ENCODE results near the gene FBXW10B.
A peak's percentile ranks its signal among the peaks of the same experiment; 100 is the strongest.
"Not testable (repeated sequence)": the region's sequence is repeated elsewhere in the genome, so short reads cannot be mapped to it uniquely, and the experiment has no call there.

FBXW10B gene, protein sequence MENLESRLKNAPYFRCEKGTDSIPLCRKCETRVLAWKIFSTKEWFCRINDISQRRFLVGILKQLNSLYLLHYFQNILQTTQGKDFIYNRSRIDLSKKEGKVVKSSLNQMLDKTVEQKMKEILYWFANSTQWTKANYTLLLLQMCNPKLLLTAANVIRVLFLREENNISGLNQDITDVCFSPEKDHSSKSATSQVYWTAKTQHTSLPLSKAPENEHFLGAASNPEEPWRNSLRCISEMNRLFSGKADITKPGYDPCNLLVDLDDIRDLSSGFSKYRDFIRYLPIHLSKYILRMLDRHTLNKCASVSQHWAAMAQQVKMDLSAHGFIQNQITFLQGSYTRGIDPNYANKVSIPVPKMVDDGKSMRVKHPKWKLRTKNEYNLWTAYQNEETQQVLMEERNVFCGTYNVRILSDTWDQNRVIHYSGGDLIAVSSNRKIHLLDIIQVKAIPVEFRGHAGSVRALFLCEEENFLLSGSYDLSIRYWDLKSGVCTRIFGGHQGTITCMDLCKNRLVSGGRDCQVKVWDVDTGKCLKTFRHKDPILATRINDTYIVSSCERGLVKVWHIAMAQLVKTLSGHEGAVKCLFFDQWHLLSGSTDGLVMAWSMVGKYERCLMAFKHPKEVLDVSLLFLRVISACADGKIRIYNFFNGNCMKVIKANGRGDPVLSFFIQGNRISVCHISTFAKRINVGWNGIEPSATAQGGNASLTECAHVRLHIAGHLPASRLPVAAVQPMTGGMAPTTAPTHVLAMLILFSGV

DNA sequence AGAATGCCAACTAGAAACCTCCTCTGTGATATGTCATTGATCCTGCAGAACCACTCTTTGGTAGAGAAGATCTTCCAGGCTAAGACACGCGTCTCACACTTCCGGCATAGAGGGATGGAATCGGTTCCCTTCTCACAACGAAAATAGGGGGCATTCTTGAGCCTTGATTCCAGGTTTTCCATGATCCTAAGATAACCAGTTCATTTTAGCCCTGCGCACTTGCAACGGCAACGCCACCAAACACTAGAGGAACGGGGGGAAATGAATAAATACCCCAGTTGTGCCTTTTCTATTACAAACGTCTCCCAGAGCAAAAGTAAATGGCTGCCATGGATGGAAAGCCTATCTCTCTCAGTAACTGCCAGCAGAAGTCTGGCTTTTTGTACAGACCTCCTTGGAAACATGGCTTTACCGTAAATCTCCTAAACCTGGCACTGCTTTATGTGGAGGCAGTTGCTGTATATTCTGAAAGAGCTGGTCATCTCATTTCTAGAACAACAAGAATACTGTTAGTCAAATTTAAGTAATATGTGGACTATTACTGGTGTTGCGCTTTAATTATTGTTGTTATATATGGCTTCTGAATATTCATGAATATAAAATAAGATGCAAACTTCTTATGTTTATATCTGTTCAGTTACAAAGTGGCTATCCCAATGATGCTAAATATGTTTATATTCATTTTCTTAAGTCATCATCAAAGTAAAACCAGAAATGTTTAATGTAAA lies at the start of gene FBXW10B:
Gene FBXW10B (minus strand): TSS at position 374 of the 728 bp plus-strand sequence. CDS start 192 bp downstream, at position 182.
- DNase-seq (ENCODE audit: low spot score), result not testable (repeated sequence)

DNA sequence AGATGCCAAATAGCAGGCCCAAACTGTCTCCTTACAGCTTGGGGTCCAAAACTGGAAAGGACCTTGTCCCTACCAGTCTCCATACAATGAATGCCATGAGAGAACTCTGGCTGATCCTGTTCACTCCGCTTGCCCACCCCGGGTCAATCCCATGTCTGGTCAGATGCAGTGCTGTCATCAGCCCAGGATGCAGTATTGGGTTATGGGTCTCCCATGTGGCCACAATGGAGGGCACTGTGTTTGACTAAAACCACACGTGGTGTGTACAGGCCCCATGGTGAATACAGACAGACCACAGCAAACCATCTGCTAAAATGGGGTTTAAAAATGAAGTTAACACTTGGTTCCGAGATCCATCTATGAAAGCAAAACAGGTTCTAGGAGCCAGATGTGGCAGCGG lies 44.2 kb upstream of the FBXW10B start:
- no peak for DNase-seq (ENCODE audit: low spot score)

DNA sequence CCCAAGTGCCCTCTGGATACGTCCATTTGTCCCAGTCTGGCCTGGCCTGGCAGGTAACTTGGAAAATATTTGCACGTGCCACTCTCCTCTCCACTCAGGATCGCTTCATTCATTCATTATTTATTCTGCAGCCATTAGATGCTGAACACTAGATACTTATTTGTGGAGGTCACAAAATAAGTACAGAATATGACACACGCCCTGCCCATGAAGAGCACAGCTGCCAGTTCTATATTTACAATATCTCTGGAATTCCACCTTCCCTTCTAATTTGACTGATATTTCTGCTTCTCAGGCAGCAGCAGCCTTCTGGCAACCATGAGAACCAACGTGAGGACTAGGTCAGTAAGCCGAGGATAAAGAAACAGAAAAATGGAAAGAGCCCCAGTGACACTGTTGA lies 43.7 kb upstream of the FBXW10B start:
- DNase-seq (ENCODE audit: low spot score), result no peak

DNA sequence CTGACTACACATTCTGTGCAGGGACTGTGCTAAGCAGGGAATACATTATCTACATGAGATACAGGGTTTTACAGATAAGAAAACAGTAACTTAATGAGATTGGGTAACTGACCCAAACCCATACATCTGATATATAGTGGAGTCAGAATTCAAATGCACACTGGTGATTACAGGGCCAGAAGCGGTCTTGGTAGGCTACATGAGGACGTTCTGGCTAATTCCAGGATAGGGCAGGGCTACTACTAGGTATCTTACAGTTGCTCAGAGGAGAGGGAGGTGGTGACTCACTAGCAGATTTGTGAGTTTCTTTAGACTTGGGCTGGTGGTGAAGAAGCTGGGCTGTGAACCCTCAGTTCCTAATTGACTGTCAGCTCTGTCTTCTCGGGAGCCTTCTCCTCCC lies 43.2 kb upstream of the FBXW10B start:
- no peak for DNase-seq (ENCODE audit: low spot score)

DNA sequence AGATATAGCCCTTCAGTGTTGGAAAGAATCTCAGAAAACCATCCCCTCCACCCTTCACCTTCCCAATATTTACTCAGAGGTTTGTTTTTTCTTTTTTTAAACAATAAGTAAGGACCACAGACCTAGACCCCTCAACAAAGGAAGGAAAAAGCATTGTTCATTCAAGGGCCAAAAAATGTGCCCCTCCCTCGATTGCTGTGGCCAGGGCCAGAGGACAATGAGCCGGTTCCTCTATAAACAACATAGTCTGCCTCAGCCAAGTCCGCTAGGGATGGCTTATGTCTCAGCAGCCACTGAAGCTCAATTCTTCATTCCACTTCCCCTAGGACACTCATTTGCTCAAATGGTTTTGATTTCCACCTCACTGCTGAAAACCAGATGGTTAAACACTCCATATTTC lies 40.6 kb upstream of the FBXW10B start:
- no peak for DNase-seq (ENCODE audit: low spot score)

DNA sequence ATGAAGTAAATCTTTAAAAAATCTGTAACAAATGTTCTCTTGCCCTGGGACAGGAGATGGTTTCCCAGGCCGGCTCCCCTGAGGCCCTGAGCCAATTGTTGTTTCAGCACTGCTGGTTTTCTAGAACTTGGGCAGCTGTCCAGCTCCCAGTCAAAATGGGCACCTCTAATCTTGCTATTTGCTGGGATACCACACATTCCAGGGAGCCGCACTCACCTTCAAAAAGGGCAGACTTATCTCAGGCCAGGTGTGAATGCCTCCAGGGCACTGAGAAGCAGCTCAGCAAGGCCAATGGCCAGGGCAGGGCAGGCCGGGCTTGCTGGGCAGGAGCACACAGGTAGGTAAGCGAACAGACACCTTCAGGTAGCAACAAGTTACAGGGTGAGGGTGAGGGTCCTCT lies 40.2 kb upstream of the FBXW10B start:
- no peak for DNase-seq (ENCODE audit: low spot score)

DNA sequence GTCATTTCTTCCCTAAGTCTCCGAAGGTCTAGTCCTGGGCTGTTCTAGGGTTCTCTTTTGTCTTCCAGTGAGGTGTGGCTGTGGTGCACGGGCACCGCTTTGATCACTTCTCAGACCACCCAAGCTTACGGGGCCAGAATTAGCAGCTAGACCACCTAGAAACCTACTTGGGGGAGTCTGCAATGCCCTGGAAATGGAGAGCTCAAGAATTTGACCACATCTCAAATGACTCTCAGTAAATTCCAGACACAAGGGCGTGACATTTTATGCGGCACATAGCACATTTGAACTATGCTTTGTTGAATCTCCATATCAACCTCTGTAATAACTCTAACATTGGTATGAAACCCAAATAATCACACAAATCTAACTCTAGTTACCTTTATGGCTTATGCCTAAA lies 39.7 kb upstream of the FBXW10B start:
- DNase-seq (ENCODE audit: low spot score), result no peak

DNA sequence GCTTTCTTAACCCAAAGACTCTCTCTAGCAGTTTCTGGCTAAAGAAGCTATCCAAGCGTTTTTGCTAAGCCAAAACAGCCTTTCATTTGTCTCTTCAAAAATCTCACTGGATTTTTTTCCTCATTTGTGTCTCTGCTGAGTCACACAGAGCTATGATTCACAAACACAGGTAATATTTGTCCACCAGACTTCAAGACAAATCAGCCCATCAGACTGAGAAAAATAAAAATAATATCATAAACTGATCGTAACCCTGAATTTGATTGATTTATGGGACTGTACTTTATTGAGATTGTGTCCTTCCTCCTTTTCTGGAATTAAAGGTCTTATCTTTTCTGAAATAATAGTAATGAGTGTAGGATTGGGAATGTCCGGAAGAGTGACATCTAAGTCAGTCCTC lies 38.8 kb upstream of the FBXW10B start:
- DNase-seq (ENCODE audit: low spot score), result no peak

DNA sequence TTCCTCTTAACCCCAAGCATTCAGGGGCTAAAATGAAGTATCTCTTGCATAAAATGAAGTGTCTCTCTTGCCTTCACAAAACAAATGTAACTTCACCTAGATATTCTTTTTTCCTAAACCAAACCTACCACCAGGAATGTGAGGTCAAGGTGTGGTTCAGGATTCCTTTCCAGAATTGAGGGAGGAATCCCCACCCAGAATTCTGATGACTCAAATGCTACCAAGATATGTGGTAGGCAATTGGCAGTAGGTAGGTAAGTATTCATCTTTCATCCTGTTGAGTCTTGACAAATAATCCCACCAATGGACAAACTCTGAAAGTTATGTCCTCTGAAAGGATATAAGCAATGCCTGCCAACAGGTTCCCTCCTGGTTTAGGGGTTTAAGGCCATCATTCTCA lies 38.4 kb upstream of the FBXW10B start:
- no peak for DNase-seq (ENCODE audit: low spot score)

DNA sequence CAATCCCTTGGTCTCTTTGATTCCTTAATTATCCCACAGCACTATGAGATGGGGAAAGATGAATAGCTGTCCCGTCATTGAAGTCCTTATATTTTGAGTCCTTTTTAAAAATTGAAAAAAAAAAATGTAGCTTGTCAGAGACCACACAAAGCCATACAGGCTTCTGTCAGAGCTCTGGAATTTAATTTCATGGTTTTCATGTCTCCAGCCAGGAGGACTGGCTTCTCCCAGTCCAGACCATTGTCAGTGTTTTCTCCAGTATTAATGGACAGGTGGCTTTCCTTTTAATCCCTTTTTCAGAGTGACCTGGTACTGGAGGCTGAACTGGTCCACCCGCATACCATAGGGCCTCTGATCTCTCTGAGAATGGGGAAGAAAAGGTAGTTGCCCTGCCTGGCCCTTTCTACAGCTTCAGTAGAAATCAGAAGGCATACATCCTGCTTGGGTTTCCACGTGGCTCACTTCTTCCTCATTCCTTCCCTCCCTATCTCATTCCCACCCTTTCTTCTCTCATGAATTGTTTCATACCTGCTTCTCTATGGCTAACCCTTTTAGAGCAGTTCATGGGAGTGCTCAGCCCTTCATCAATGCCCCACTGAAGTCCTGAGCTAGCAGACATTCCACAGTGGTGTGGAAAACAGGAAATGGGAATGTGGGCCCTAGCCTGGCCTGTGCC lies 35.5 kb upstream of the FBXW10B start:
- DNase-seq (ENCODE audit: low spot score), result no peak

DNA sequence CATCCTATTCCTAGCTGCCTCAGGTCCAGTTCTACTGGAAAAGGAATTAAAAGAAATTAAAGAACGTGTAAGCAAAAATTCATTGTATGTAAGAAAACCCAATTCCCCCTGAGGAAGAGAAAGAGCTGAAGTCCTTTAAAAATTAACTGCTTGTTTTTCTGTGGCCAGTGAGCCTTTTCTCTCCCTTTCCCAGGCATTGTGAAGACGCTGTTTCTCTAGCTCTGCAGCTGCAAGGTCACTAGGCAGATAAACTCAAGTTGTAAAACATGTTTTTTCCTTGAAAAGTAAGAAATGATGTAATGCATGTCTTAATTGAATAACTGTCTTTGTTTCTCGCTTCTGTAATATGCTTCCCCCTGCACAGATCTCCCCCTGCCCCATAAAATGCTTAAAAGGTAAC lies 34.9 kb upstream of the FBXW10B start:
- not testable (repeated sequence) for DNase-seq (ENCODE audit: low spot score)

DNA sequence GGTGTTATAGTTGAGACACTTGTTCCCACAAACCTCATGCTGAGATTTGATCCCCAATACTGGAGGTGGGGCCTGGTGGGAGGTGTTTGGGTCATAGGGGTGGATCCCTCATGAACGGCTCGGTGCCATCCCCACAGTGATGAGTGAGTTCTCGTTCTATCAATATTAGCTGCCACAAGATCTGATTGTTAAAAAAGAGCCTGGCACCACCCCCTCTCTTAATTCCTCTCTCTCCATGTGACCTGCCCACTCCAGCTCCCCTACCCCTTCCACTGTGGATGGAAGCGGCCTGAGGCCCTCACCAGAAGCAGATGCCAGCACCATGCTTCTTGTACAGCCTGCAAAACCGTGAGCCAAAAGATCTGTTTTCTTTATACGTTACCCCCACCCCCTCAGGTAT lies 33.5 kb upstream of the FBXW10B start:
- no peak for DNase-seq (ENCODE audit: low spot score)

DNA sequence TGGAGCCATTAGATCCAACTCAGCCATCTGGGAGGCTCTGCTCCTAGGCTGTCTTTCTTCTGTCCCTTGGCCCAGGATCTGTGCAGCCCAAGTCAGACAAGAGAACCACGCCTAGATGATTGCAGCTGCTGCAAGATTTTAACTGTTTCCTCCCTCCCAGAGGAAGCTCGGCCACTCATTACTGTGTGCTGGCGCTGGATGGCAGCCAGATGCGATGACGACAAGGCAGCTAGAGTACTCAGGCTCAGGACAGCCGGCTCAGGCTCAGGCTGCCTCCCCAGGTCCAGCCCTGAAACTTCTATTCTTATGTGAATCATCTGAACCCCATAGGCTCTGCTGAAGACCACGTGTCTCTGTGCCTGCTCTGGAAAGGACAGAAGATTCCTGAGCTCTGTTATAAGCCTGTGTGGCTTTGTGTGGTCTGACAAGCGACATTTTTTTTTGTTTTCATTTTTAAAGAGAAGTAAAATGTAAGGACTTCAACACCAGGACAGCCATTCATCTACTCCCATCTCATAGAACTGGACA lies 32.1 kb upstream of the FBXW10B start:
- peak; percentile 33 for DNase-seq (ENCODE audit: low spot score)

DNA sequence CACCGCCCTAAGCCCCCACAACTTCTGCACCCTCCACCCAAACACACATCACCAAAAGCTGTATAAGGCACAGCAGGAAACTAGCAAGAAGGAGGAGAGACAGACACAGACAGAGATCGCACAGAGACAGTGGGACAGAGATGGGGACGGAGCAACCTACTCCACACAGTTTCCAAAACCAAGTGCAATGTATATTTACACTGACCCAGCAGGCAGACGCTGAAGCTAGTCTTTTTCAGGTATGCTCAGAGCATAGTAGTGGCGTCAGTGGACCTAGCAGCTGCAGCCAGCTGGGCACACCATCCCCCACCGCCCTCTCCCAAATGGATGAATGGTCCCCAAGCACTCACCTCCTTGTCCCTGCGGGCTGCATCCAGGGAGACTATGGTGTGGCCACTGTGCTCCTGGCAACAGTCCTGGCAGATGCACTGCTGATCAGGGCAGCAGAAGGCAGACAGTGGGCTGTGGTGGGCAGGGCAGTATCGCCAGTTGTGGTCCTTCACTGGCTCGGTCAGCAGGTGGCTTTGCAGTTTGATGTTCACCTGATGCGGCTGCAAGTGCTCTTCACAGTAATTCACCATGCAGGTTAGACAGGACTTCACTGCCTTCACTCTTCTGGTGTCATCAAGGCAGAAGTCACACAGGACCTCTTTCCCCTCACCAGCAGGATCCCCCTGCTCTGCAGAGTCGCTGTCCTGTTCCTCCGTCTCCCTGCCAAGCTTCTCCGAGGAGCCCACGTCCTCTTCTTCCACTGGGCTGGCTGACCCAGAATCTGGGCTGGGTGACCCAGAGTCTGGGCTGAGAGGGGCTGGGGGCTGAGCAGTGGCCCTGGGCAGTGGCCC lies 31.5 kb upstream of the FBXW10B start:
- no peak for DNase-seq (ENCODE audit: low spot score)

DNA sequence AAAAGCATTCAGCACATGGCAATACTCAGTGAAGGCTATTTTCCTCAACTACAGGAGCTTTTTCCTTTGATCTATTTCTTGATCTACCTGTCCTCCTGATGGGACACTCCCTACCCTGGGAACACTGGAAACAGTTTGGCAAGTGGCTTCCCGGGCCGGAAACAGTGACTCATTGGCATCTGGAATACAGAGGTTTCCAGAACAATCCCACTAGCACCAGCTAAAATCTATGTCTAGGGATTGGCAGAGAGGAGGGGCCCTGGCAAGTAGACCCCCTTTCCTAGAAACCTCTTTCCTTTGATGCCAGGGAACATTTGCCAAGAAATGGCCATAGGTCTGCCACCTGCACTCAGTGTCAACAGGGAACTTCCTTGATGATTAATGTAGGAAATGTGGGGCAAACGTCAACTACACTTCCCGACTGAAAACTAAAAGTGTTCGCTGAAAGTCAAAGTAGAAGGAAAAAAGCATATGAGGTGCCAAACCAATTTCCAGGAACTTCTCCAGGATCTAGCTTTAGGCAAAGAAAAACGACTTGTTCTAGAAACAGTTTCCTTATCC lies 30.4 kb upstream of the FBXW10B start:
- no peak for DNase-seq (ENCODE audit: low spot score)

DNA sequence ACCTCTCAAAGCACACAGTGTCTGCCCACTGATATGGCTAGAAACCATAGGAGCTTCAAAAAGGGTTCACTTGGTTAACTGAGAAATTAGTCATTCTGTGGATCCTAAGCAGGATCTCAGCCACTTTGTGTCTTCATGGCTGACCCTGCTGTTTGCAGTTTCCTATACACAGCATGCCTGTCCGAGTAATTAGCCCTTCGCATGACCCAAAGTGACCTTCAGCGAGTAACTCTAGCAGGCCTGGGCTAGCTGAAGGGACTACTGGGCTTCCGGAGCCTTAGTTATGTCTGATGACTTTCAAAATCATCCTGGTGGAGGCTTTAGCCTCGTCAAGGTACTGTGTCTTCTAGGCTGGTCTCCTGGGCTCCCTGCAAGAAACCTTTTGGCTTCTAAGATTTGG lies 28.9 kb upstream of the FBXW10B start:
- DNase-seq (ENCODE audit: low spot score), result no peak

DNA sequence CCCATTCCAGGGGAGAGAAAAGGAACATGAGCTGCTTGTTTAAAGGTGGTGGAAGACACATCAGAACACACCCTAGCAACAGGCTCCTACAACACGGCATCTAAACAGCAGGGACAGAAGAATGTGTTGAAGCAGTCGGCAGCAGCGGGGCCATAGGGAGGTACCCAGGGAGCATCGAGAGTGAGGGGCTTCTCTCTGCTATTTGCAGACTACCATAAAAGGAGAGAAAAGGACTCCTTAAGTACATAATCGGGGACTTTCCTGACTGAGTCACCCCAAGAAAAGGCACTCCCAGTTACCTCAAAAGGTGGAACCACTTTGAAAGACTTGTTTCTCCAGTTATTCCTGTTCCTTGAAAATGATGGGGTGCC lies 26.4 kb upstream of the FBXW10B start:
- DNase-seq (ENCODE audit: low spot score), result not testable (repeated sequence)

DNA sequence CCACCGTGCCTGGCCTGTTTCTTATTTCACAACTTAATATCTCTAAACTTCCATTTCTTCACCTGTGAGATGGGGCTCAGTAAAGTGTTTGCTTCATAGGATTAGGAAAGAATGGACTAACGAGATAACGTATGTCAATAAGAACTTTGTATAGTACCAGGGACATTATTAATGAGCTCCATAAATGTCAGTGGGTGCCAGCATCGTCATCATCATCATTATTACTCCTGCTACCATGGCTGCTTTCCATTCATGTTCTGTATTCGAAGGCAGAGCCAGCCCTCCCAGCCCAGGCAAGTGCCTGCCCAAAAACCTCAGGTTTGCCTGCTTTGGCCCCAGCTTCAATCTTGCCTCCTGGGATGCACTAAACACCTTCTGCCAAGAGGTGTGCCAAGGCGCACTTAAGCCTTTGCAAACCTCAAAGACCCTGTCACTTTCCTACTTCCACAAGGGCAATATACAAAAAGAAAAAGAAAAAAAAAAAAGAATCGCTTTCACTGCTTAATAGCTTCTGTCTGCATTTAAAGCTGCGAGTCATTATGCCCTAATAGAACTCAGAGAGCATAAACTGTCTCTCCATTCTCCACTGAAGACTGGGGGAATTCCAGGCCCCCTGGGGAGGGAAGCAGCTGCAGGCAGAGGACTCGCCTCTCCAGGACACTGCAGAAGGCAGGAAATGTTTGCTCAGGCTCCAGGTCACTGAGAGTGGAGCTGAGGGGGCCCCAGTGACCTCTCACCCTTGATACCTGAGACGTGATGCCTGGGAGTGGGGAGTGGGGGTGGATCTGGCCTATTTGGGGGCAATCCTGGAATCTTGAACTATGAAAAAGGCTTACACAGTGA lies 25.8 kb upstream of the FBXW10B start:
- DNase-seq (ENCODE audit: low spot score), result not testable (repeated sequence)

DNA sequence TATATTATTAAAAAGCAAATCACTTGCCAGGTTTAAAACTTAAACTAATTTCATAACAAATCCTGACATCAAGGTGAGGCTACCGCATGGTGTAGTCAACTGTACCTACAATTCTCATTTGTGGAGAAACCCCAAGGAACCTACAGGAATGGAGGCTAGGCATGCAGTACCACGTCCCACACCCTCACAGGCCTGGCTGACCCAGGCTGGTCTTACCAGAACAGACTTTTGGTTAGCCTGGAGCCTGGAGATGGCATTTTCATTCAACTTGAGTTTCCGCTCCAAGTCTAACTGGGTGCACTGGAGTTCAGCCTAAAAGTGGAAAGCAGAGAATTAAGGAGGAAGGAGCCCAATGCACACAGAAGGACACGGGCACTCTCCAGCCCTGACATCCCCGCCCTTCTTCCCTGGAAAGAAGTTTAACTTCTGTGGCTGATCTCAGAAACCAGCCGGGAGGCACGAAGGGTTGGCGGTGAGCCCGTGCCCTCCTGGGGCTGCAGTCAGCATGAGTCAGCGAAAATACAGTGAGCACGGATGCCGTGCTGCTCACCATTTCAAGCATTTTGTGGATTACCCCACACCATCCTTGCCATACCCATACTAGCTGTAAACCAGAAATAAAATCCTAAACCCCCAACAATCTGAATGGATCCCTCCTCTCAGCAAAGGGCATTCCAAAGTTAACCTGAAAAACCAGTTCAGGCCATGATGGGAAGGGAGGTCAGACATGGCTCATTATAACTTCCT lies 23.2 kb upstream of the FBXW10B start:
- DNase-seq (ENCODE audit: low spot score), result not testable (repeated sequence)
